NCI-H2081 treated with DMSO at 0.1 percent for 48 hours (cell line): ENCODE data around the gene LPAR4.
"Not testable (repeated sequence)": the region's sequence is repeated elsewhere in the genome, so short reads cannot be mapped to it uniquely, and the experiment has no call there.

ENCODE experiments used
- DNase-seq: peaks from one replicate; lab custom pipeline; 2025; lab: John Stamatoyannopoulos, UW

LPAR4 gene, protein sequence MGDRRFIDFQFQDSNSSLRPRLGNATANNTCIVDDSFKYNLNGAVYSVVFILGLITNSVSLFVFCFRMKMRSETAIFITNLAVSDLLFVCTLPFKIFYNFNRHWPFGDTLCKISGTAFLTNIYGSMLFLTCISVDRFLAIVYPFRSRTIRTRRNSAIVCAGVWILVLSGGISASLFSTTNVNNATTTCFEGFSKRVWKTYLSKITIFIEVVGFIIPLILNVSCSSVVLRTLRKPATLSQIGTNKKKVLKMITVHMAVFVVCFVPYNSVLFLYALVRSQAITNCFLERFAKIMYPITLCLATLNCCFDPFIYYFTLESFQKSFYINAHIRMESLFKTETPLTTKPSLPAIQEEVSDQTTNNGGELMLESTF

DNA sequence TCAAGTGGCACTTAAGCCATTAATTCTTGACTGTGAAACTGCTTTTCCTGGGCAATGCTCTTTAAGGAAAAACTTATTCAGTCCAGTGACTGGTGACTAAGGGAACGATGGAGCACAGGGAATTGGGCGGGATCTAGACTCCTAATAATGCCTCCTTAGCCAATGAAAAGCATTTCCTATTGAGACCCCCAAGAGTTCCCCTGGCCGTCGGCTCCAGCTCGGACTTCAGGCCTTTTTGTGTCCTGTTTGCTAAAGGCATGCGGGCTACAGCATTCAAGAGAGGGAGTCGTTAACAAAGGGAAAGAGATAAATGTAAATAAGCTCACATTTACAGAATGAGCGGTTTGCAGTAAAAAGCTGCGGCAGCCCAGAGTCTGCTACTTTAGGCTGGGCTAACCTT is at the start of gene LPAR4:
Gene LPAR4 (plus strand): TSS at position 232 of the 400 bp plus-strand sequence. CDS start 7,150 bp downstream, outside the sequence.
- no peak for DNase-seq

DNA sequence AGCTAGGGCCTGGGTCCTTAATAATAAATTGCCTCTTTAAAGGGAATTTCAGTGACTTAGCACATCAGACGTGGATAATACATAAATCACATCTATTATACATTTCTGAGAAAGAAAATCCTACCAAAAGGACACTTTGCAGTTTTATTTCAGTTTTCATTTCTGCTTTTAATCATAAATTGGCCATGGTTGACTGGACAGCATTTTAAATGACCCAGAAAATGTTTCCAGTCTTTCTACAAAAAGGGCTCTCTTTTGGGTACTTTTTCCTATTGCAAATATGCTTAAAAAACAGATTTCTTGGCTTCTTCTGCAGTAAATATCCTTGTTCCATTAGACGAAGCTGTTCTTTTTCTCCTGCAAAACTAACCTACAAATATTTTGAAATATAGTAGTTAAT is 41.4 kb upstream of the LPAR4 start:
- no peak for DNase-seq

DNA sequence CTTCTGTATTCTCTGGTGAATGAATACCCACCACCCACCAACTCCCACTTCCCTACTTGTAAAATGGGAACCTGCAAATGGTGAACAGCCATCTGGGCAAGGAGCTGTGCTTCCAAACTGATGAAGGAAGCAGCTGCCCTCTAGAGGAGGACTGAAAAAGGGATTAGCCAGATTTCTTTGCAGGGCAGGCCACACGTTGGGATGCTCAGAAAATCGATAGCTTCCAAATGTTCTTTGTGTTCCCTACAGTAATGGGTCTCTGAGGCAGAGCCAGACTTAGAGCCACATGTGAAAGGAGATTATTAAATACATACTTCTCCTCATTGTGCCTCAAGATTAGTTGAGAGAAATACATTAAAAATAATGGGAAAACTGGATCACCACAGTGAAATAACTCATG is 39.3 kb upstream of the LPAR4 start:
- no peak for DNase-seq

DNA sequence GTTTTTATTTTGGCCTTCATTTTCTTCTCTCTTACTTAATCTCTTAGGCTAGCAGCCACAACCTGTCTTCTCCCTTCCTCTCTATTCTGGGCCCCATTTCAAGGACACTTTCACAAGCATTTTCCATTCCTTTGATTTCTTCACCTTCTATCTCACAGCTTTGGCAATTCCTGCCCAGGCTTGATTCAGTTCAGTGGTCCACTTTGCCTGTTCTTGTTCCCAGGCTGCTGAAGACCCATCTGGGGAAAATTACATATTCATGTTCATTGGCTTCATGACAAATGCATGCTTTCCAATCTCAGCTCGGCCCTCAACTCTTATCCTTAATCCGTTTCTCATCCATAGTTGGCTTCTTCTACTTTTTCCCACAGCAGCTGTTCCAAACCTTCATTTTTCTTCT is 38.7 kb upstream of the LPAR4 start:
- no peak for DNase-seq

DNA sequence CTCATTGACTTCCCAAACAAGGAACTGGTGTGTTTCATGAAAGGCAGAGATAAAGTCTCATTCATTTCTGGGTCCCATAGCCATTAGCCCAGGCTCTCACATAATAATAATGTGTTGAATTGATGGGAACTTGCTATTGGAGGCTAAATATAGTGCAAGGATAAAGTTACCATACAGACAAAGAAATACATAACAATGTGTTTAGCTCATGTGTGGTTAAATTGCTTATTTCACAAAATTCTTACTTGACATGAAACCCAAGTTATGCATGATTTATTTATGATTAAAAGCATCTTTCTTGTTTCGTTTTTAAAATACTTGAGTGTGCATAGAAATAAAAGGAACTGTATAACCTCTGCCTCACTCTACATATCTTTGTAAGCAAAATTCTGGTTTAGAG is 37.3 kb upstream of the LPAR4 start:
- no peak for DNase-seq

DNA sequence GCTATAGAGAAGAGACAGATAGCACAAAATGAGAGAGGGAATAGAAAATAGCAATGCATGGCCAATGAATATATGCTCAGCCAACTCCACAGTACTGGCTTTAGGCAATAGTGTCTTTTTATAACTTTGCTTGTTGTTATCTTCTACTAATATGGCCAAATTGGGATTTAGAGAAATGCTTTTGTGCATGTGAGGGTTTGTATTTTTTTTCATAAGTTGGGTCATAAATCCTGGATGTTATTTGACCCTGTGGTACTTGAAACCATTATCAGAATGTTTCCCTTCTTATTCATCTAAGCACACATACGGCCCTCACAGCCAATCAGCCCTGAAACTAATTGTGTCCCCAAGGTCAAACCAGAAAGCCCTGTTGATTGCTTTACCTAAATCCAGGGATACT is 35.2 kb upstream of the LPAR4 start:
- no peak for DNase-seq

DNA sequence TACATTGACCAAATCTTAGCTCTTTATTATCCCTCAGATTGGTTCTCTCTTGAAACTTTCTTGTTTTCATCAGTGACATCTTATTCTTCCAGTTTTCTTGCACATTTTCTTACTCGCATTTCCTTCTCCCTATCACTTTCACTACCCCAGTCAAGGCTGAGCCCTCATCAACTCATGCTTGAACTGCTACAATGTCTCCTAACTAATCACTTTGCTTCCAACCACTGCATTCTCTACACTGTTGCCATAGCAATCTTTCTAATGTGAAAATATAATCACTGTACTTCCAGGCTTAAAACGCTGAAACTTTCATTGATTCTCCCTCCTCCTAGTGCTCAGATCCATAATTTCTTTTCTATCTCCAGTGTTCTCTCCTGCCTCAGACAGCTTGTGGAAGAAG is 22.2 kb upstream of the LPAR4 start:
- DNase-seq: no peak

DNA sequence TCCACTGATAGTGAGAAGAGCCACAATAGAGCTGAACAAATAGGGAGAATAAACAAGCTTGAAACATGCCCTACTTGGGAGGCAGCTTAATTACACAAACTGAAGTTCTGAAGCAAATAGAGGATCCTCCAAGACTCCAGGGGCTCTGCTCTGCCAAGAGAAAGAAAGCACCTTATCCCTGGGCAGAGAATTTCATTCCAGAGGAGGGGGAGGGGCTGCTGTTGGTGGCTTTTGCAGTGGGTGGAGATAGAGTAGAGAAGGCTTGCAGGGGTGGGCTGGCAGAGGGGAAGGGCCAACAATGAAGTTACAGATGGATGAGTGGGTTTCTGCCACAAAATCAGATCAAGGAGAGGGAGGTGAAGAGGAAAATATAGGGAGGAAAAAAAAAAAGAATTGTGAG is 1.0 kb upstream of the LPAR4 start:
- DNase-seq: no peak

DNA sequence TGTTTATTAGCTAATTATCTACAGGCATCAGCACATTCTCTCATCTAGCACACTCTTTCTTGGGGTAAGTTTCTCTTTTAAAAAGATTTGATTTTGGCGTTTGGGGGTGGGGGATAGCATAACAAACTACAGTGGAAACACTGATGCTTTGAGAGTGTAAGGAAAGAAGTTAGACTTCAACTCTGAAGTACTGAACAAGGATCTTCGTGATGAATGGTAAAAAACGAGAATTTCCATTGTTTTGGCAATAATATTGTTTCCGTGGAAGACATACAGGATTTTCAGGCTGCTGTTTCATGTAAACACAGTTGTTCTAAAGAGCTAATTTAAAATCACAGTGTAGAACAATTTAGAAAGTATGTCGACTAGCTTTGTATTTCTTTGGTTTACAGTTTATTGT is 451 bp downstream of the LPAR4 start:
- DNase-seq: no peak

DNA sequence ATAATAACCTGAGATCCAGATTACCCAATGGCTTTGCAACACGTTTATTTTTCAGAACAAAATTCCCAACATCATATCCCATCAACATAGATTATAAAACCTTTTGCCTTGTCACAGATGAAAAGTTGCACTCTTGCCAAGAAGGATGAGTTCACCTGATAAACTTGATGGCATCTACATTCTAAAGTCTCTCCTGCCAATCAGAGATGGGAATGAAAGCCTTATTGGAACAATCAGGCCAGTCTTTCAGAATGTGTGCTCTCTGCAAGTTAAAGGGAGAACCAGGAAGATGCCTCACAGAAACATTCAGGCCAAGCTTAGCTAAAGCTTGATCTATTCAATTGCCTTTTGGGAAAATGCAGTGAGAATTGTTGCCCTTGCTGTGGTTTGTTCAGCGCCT is 1.3 kb downstream of the LPAR4 start:
- no peak for DNase-seq

DNA sequence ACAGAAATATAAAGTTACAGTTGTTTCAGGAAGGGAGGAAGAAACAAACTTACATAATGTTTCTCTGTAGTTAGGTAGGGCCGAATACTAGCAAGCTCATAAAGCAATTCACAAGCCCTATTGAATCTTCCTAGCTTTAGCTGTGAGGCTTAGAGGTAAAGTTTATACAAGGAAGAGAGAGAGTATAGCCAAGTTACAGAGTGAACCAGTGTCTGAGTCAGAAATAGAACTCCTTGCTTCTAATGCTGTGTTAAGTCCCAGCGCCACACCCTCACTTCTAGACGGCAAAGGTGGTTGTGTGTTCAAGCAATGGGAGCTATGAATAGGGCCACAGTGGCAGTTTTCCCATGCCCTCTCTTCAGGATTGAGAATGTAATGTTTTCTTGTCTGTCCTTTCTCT is 6.1 kb downstream of the LPAR4 start:
- no peak for DNase-seq

DNA sequence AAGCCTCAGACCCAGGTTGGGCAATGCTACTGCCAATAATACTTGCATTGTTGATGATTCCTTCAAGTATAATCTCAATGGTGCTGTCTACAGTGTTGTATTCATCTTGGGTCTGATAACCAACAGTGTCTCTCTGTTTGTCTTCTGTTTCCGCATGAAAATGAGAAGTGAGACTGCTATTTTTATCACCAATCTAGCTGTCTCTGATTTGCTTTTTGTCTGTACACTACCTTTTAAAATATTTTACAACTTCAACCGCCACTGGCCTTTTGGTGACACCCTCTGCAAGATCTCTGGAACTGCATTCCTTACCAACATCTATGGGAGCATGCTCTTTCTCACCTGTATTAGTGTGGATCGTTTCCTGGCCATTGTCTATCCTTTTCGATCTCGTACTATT is 7.4 kb downstream of the LPAR4 start:
- DNase-seq: no peak

DNA sequence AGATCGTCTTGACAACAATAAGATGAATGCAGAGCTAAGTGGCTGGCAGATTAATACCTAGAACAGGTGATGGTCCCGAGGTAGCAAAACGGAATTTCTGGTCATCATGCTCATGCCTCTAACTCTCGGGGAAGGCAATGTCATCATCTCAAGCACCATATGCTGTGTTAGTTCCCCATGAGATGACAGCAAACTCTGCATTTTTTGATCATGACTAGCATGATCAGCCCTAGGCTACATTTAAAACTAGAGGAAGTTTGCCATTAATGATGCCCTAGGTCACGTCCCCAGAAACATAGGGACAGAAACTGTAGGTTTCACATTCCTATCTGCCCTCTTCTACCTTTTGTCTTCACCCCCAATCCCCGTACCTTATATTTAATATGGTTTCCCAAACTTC is 11.6 kb downstream of the LPAR4 start:
- no peak for DNase-seq

DNA sequence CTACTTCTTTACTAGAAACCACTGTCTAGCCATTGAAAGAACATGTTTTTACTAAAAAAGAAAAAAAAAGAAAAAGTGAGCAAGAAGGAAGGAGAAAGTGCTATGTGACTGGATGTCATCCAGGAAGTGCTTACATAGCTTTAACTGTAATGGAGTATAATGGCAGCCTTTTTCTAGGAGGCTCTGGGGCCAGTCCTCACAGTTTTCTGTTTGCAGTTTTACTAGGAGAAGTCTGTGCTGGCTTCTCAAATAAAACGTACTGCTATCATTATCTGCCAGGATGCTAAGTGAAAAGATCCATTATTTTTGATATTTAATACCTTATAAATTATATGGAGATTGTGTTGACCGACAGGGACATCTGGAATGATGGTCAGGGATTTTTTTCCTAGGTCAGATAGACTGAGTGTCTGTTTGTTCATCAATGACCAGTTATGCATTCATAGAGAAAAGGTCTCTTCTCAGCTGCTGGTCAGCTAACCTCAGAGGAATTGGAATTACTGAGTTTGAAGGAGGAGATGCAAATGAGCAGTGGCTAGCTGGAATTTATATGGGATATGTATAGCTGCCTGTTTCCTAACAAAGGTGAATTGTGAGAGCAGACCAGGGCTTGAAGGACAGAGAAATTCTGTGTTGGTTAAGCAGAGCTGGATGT is 21.7 kb downstream of the LPAR4 start:
- no peak for DNase-seq

DNA sequence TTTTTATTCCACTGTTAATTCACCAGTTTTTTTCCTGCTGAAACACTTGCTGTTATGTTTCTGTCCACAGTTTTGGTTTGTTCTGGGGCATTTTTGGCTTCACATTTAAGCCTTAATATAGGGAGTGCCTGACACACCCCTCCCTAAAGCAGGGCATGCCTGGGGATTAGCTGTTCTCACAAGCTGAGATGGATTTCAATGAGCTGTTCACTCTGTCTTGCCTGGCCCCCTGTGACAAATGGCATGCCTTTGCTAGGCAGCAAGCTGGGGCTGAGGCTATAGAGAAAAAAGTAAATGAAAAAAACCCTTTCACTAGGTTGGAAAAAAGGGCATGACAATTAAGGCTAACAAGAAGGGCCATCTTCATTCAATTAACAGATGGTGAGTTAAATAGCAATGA is 22.4 kb downstream of the LPAR4 start:
- no peak for DNase-seq

DNA sequence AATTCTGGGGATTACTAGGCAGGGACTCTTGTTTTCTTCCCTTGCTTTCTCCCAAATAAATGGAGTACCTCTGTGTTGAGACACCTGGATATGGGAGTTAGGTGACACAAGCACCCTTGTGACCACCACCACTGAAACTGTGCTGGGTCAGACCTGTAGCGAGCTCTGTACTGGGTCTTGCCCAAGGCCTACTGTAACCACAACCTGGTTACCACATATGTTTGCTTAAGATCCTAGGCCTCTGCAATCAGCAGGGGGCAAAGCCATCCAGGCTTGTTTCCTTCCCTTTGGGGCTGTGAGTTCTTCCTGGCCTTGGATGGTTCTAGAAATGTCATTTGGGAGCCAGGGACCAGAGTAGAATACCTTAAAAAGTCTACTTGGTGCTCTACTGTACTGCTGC is 49.4 kb downstream of the LPAR4 start:
- DNase-seq: no peak

DNA sequence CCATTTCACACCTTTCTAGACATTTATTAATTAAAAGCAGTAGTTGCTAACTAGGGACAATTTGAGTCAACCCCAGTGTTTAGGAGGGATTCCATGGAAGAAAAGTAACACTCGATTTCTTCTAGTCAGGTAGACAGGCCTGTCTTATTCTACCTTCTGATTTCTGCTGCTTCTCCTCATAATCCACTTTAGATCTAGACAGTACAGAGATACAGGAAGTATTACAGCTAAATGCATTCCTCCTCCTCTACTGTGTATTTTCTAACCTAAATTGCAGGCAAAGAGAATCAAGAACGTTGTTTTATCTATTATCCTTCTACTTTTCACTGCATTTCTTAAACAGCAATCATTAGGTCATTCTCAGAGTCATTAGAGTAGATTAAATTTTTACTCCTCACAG is 52.6 kb downstream of the LPAR4 start:
- DNase-seq: no peak

DNA sequence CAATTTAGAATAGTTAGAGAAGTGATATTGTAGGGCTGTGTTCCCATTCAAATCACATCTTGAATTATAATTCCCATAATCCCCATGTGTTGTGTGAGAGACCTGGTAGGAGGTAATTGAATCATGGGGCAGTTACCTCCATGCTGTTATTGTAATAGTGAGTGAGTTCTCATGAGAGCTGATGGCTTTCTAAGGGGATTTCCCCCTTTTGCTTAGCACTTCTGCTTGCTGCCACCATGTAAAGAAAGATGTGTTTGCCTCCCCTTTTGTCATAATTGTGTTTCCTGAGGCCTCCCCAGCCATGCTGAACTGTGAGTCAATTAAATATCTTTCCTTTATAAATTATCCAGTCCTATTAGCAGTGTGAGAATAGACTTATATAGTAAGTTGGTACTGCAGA is 53.2 kb downstream of the LPAR4 start:
- no peak for DNase-seq

DNA sequence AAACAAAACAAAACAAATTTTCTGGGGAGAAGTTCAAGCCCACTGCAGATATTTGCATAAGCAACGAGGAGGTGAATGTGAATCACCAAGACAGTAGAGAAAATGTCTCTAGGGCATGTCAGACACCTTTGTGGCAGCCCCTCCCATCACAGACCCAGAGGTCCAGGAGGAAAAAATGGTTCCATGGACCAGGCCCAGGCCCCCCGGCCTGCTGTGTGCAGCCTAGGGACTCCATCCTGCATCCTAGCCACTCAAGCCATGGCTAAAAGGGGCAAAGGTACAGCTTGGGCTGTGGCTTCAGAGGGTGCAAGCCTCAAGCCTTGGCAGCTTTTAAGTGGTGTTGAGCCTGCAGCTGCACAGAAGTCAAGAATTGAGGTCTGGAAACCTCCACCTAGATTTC is 54.0 kb downstream of the LPAR4 start:
- no peak for DNase-seq

DNA sequence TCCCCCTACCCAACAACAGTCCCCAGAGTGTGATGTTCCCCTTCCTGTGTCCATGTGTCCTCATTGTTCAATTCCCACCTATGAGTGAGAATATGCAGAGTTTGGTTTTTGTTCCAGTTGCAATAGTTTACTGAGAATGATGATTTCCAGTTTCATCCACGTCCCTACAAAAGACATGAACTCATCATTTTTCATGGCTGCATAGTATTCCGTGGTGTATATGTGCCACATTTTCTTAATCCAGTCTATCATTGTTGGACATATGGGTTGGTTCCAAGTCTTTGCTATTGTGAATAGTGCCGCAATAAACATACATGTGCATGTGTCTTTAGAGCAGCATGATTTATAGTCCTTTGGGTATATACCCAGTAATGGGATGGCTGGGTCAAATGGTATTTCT is 55.0 kb downstream of the LPAR4 start:
- DNase-seq: not testable (repeated sequence)
